ENCODE measurements around the gene KCNH1. TPM values are rescaled to one million over a fixed set of nuclear protein-coding genes. Genes with fewer than 3 reads are reported as not detected.

KCNH1 gene
- total RNA-seq, 1 experiment from 2014 or later = 7.5 TPM

DNA sequence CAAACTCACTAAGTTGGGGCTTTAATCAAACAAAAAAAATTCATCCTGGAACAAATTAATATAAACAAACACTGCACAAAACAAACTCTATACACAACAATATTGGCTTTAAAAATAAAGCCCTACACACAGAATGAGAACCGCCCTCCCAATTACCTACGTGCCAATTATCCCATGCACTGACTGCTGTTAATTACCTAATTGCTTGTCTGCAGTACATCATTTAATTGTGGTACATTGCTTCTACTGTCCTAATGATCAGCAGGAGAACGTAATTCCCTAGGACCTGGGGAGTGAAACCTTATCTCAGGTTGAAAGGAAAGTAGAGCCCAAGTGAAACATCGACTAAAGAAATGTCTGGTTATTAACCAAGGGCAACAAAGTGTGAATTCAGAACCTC, 364.5 kb downstream of the KCNH1 start:
- DNase-seq (ENCODE audit: low read depth) = no peak

DNA sequence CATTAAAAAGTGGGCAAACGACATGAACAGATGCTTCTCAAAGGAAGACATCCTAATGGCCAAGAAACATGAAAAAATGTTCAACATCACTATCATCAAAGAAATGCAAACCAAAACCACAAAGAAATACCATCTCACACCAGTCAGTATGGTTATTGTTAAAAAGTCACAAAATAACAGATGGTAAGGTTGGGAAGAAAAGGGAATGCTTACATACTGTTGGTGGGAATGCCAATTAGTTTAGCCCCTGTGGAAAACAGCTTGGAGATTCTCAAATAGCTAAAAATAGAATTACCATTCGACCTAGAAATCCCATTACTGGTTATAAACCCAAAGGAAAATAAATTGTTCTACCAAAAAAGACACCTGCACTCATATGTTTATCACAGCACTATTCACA, 369.4 kb downstream of the KCNH1 start:
- DNase-seq (ENCODE audit: low read depth) = peak; percentile 89

DNA sequence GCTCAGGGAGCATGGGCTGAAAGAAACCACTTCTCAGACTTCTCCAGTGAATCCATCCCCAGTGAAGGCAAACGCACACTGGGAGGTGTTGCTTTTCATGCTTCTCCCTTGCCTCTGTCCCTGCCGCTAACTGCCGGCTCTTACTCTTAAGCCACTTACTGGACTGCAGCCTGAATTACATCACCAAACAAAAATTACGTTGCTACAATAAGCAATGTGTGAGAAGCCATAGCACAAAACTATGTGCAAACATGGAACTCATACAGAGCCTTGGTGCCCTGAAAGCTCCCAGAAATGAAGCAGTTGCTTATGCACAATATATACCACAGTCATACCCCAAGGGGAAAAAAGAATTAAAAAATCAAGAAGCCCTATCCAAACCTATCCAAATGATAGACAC, 375.2 kb downstream of the KCNH1 start:
- DNase-seq (ENCODE audit: low read depth) = no peak

DNA sequence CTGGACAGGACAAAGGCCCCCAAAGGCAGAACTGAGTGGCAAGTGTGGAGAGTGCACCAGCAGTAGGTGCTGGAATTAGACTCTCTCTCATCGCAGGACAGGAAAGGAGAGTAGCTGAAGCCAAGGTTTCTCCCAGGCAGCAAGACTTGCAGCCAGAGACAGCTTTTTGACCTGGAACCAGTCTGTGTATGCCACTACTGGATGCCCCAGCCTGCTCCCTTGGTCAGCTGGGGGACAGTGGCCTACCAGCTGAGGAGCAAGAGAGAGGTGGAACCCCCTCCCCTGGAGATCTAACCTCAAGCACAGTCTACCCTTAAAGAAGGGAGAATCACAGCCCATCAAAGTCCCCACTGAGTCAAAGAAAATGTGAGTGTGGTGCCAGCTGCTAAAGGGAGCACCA, 375.7 kb downstream of the KCNH1 start:
- no peak for DNase-seq (ENCODE audit: low read depth)

DNA sequence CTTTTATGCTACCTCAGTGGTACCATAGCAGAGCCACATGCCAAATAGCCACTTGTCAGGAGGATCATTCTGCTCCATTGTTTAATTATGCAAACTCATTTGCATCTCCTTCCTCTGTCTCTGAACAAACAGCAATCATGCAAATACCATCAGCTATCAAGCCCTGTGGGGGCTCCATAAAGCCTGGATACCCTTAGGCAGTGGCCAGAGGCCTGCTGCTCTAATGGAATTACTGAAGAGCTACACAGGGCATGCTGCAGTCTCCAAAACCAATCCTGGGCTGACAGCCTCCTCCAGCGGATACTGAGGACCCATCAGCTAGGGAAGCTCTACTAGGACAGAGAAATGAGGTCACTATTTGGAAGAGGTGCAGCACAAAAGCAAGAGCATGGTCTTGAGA, 376.3 kb downstream of the KCNH1 start:
- DNase-seq (ENCODE audit: low read depth) = no peak

DNA sequence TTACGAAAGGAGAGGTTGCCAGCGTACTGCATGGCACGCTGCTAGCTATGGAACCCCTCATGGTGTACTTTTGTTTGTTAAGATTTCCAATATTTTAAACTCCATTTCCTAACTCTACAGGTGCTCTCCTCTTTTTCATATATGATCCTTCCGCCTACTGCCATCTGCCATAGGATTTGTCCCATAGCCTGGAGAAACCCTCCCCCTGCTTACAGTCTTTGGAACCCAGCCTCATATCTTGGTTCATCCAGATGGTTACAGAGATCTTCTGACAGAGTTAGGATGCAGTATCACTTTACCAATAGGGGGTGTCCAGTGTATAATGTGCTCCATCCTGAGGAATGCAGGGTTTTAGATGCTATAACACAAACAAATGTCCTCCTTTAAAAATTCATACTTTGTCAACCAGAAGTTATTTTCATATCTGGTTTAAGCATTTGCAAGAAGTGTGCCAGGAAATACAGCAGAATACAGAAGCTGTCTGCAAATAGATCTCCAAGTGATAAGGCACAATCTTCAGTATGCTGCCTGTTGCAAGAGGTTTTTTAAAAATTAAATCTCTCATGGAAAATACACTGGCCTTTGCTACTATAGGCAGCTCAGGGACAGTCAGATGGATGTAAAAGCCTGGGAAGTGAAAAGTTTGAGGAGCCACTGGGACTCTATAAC, 377.8 kb downstream of the KCNH1 start:
- DNase-seq (ENCODE audit: low read depth) = no peak

DNA sequence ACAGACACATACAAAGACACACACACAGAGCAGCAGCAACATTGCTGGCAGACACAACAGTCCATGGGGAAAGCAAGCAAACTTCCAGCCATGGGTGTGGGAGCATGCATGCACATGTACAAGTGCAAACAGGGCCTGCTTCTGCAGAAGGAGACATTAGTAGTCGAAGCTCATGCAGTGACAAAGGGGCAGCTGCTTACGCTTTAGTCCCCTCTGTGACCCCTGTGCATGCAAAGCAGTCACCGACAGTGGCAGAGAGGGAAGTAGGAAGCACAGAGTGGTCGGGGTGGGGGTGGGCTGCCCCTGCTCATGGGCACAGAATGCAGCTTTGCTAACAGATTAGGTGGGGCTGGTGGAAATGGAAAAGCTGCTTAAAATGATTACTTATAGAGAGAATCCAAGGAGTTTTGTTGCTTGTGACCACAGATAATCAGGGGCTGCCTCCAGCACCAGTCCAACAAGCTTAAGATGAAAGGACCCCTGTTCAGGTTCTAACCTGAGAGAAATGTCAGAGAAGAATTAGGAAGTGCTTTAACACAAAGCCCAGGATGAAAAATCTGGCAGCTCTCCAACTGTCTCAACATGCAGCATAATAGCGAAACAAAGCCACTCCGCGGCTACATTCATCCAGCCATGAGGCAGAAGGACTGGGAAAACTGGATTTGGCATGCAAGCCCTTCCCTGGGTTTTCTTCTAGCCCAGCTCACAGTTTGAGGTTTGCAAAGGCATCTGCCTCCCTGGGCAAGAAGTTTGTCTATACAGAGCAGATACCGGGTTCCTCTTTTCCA, 378.9 kb downstream of the KCNH1 start:
- no peak for DNase-seq (ENCODE audit: low read depth)

DNA sequence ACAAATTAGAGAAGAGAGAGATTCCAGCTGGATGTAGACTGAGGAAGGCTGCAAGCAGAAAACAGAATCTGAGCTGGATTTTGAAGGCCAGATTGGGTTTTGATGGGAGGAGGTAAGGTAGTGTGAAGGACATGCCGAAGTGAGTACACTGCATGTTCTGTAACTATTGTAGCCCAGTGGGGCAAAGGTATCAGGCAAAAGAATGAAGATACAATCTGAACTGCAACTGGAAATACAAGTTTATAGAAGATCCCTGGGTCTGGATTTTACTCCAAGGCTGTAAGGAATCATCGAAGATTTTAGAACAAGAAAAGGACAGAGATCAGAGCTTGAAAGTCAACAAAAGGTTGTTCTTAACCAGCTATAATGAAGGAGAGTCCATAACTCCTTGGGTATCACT, 382.0 kb downstream of the KCNH1 start:
- no peak for DNase-seq (ENCODE audit: low read depth)

DNA sequence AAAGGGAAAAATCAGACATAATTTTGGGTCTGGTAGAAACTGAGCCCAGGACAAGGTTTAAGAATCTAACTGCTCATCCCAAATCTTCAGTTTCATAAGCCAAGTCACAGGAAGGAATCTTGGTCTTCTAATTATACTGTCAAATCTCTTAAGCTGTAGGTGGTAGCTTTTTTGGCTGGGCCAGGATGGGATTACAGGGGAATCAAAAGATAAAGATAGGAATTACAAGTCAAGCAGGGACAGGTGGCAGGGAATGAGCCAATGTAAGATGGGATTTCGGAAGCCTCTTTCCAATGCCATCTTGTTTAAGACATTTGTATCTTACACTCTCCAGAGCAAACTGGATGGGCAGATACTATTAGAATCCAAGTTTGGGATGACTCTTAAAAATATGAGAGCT, 383.5 kb downstream of the KCNH1 start:
- DNase-seq (ENCODE audit: low read depth) = no peak

DNA sequence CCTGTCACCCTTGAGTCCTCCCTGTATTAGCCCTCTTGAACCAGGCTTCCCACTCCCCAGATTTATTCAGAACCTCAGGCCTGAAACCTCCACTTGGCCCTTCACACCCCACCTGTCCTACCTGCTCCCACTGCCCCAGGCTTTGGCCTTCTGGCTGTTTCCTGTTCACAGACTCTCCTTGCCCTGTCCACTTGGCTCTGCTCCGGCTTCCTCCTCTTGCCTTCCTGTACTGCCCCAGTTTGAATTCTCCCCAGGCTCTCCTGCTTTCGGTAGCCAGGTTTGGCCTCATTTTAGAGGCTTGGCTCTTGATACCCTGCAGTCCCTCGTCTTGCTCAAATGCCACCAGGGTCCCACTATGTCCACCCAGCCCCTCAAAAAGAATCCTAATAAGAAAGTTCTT, 385.2 kb downstream of the KCNH1 start:
- no peak for DNase-seq (ENCODE audit: low read depth)

DNA sequence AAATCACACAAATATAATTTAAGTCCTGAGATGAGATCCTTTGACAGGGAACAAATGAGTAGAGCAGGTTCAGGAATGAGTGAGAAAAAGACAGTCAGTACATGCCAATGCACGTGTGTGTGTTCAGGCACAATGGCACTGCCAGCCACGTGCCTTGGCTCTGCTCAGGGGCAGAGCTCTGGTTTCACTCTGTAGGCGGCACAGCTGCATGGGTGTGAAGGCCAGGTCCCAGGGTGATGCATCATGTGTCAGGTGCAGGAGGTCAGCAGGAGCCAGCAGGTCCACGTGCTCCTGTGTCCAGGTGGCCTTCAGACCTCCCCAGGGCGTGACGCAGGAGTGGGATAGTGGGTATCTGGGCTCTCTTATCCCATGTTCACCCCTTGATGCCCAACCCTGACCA, 386.1 kb downstream of the KCNH1 start:
- DNase-seq (ENCODE audit: low read depth) = peak; percentile 13

DNA sequence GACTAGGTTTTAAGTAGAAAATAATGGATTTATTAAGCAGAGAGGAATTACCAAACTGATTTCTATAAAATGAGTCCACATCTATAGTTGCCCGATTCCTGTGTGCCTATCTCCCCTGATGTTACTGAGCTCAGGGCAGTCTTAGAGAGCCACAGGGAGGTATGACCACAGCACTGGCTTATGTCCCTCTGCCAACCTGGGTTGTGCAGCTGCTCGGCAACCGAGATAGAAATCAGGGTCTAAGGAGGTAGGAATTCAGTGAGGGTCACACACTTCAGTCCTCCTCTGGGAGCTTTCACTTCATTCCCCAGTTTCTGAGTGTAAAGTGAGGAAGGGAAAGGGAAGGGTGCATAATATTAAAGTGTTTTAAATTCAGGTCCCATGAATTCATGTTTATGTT, 386.8 kb downstream of the KCNH1 start:
- DNase-seq (ENCODE audit: low read depth) = no peak

DNA sequence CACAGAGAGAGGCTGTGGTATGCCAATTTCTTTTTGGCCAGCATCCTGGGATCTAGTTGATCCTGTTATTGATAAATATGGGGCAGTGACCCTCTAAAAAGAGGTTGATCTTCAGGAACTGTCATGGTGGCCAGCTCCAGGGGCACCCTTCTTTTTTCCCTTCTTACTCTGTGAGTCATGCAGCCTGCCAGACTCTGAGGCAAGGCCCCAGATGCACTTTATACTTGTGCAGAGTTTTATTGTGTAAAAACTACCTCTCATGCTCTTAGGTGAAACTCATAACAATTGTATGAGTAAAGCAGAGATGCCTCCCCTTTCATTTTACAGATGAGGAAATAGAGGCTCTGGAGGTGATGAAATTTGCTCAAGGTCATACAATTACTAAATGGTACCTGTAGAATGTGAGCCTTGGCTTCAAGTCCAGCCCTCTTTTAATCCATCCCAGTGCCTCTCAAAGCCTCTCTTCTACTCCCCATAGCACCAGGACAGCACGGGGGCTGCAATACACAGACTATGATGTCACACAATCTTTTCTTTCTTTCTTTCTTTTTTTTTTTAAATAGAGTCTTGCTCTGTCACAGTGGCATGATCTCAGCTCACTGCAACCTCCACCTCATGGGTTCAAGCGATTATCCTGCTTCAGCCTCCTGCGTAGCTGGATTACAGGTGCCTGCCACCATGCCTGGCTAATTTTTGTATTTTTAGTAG, 387.8 kb downstream of the KCNH1 start:
- DNase-seq (ENCODE audit: low read depth) = no peak

DNA sequence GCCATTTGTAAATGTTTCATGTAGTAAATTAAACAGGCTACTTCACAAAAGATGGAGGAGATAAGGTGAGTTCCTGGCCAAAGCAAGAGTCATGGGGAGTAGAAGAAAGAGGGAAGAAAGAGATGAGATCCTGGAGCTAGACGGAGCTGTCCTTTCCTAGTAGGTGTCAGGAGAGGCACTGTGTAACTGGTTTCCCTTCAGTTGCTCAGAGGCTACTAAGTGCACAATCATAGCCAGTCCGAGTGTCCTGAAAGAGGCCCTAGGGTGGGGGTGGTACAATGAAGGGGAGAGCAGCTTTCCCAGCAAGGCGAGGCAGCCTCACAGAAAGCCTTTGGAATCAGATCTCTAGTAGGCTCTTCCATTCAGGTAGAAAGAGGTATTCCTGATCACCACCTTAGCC, 390.9 kb downstream of the KCNH1 start:
- DNase-seq (ENCODE audit: low read depth) = no peak

DNA sequence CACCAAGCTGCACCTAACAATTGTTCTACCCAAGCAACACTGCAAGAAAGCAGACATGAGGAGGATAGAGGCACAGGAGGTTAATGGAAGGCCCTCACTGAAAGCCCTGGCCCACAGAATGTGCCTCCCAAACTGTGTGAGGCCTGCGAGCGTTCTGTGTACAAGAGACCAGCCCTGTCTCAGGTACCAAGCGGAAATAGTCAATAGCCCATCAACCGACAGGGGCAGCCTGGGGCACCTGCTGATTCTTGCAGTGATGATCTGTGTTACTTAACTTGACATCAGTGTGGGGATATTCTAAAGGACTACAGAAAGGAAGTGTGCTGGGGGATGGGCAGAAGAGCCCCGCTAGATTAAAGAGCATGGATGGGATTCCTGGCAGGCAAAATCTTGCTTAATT, 392.4 kb downstream of the KCNH1 start:
- DNase-seq (ENCODE audit: low read depth) = no peak

DNA sequence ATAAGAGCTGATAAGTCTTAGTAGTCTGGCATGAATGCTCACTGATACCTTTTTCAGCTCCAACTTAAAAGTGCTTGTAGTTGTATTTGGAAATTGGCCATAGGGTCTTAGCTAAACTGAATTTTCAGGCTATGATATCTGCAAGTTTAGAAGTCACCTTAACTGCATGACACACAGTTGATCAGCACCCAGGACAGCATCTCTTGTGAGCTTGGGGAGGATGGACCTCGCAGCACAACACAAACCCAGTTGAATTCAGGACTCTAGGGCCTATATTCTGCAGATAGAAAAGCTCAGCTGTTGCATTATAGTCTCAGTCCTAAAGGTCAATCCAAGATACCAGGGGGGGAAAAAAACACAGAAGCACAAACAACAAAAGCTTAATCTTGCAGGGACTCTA, 394.3 kb downstream of the KCNH1 start:
- DNase-seq (ENCODE audit: low read depth) = peak; percentile 21

DNA sequence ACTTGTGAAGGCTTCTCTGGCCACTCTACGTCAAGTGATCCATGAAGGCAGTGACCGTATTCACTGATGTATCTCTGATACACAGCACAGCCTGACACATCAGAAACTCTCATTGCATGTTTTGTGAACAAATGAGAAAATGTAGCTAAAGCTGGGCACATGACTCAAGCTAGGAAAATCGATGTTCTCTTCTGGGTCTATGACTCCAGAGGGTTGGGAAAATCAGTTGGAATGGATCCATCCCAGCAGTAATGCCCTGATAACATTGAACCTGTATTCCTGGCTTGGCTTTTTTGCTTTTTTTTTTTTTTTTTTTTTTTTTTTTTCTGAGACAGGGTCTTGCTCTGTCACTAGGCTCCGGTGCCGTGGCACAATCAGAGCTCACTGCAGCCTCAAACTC, 395.7 kb downstream of the KCNH1 start:
- no peak for DNase-seq (ENCODE audit: low read depth)

DNA sequence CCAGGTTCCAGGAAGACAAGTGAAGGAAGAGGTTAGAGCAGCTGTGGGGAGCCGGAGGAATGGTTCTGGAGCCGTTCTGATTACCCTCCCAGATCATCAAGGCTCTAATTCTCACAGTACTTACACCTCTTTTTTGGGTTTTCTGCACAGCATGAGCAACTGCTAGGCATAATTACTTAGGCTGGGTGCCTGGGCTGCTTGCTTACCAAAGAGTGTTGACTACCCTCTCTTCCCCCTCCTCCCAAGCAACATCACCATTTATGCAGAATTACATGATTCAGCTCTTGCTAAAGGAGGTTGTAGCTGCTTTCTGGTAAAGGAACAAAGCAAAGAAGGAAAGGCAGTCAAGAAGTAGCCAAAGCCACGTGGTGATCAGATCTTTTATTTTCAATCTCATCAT, 397.2 kb downstream of the KCNH1 start:
- DNase-seq (ENCODE audit: low read depth) = no peak

DNA sequence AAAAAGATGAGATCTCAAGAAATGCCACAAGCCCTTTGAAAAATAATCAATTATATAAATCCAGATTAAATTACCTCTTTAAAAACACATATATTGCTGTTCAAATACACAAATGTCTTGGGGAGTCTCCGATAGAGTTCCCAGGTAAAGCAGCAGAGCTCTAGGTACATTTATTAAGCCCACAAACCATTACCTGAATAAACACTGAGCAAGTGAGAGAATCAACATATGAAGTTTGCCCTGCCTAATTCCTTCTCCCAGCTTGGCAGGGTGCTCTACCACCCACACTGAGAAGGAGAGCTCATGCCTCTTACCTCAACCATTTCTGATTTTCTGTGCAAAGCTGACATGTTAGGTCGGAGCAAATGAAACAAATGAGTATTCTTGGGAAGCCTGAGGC, 402.4 kb downstream of the KCNH1 start:
- DNase-seq (ENCODE audit: low read depth) = no peak

DNA sequence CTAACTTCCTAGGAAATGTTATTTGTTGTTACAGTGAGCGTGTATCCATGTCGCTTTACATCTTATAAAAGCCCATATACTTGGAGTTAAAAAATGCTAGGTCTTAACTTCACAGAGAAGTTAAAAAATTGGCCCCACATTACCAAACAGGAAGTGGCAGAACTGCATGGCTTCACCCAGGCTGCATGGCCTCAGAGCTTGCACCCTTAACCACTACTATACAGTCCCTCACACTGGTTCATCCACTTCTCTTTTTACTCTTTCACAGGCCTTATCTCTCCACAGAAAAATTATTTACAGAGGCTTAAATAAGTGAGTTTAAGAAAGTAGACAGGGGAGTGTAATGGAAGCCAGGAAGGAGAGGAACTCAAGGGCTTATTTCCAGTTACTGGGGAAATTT, 402.8 kb downstream of the KCNH1 start:
- no peak for DNase-seq (ENCODE audit: low read depth)

DNA sequence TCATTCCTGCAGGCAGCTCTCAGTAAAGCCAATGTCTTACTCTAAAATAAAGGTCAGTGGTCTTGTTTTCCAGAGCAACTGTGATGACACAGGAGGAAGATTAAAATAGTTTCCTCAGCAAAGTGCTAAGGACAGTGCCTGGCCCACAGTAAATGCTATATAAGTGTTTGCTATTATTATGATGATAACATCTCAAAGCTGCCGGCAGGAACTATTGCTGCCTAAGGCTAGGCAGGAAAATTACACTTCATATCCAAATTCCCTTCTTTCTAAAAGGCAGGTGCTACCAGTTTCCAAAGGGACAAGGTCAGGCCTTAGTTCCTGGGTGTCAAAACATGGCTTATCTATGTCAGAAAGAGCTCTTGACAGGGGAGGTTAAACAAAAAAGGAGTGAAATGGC, 403.9 kb downstream of the KCNH1 start:
- no peak for DNase-seq (ENCODE audit: low read depth)

DNA sequence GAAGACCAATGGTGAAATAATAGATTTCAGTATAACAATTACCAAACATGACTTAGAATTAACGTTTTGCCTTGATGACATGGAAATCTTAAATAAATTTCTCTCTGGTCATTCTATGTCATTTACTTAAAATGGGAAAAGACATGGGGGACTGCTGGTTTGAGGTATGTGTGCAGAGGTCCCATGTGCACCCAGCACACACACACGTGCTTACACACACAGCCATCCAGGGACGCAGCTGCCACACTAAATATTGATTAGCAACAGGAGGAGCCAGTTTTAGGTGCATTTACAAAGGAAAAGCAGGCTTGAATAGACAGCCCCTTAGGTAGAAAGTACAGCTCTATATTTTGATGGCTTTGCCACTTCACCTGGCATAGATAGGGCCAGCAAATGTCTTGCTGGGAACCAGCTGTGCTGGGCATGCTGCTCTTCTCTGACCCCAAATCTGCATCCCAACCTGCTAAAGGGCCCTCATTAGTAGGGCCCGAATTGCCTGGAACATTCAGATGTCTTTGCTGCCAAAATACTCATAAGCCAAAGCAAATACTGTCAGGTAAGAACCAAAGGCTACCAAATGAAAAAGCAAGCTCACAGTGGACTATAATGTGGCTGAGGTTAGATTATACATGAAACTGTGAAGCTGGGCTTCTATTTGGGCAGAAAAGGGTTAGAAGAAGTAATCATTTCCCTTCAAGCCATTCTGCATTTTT, 405.4 kb downstream of the KCNH1 start:
- no peak for DNase-seq (ENCODE audit: low read depth)
